ENCODE data around the gene MGLL. TPM values are rescaled to one million over a fixed set of nuclear protein-coding genes. Genes with fewer than 3 reads are reported as not detected.

The MGLL gene
- total and polyA plus RNA-seq, 2 donors (not counting 1 experiment from before 2014, with no cell fraction given): 1.7 to 6.9 TPM

DNA sequence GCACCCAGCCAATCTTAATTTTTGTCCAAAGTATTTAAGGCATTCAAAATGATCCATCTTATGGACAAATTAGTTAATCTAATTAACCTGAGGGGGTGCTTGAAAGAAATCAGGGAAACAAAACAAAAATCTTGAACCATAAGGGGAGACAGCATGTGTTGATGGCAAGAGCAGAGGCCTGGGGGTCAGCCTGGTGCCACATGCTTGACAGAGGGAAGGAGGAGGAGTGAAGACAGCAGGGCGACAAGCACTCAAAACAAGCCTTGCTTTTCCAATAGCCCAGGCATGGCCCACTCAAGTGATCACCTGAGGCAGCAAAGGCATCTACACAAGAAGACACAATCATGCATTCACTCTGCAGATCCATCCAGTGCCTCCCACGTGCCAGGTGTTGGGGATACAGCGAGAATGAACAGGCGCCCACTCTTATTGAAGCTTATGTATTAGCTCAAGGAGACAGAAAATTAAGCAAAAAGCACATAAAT lies 25.0 kb upstream of the MGLL start:
- ATAC-seq (ENCODE audit: low read depth): no peak

DNA sequence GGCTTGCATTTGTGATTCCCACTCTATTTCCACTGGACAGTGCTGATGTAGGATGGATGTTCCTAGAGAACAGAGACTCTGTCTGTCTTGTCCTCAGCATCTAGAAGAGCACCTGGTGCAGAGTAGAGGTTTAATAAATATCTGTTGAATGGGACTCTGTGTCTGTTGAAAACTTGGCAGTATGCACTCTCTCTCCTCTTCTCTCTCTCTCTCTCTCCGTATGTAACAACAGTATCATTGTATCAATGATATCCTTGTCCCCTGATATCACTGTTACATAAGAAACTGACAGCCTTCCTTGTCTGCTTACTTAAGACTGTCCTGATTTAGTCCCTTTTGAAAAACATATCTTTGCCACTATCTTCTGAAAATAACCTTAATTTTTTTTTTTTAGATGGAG lies 24.3 kb upstream of the MGLL start:
- no peaks in the 10 kb centered on the region for H3K9me3 ChIP-seq (ENCODE audit: control extremely low read depth in 1 of 3, control insufficient read depth in 2 of 3, insufficient read depth in 1 of 3, low read length in 2 of 3)
- WGBS (ENCODE audit: insufficient coverage): 100% methylated on average over 1 of the region's 1 CpG
- ChIA-PET CTCF (interaction anchor here (0.7 kb wide), 1 partner anchor 1031 kb away, joined by 3 read pairs; no protein-coding TSS in a partner anchor), POLR2A (no interaction called here)
- no peaks in the 10 kb centered on the region for H4K20me1 ChIP-seq (ENCODE audit: control insufficient read depth, insufficient read depth, low read length, poor library complexity, severe bottlenecking)
- H3K36me3 ChIP-seq (replicated peaks in 1 of 2; ENCODE audit: control extremely low read depth in 1 of 2, control insufficient read depth in 1 of 2, extremely low read depth in 1 of 2, insufficient read depth in 2 of 2, low read length in 1 of 2): no peaks in the 10 kb centered on the region
- DNase-seq: no peak
- peaks cover 0 to 9% of the 10 kb centered on the region in 2 donors for H3K4me1 ChIP-seq (ENCODE audit: control insufficient read depth in 2 of 2, insufficient read depth in 2 of 2, low read length in 2 of 2)
- H2AFZ ChIP-seq (ENCODE audit: insufficient read depth, low read depth, low read length, poor library complexity, severe bottlenecking): no peak overlapping the region
- H3K4me3 ChIP-seq (ENCODE audit: control extremely low read depth in 1 of 5, extremely low read depth in 1 of 5, insufficient read depth in 1 of 5, low read depth in 2 of 5, low read length in 4 of 5): no peak overlapping the region
- Mint-ChIP-seq H3K4me3 (no peak overlapping the region), H3K4me1 (peaks cover 12% of the 10 kb centered on the region), H3K9me3 (ENCODE audit: insufficient read depth) (no peaks in the 10 kb centered on the region), H3K27ac (no peak overlapping the region), H3K27me3 (no peaks in the 10 kb centered on the region)
- H3K79me2 ChIP-seq (ENCODE audit: control insufficient read depth, insufficient read depth, low read length): no peaks in the 10 kb centered on the region
- no peak overlapping the region for H3K9ac ChIP-seq (ENCODE audit: low read length)
- peaks cover 0 to 3% (median 0%) of the 10 kb centered on the region in 4 experiments for H3K27me3 ChIP-seq (replicated peaks in 1 of 4; ENCODE audit: control extremely low read depth in 1 of 4, control insufficient read depth in 3 of 4, insufficient read depth in 4 of 4, low read length in 3 of 4)
- no peak for TF ChIP-seq EZH2 (IDR thresholded peaks at IDR 0.05; ENCODE audit: borderline replicate concordance, insufficient read depth, low read depth, low read length, poor library complexity, severe bottlenecking)
- TF ChIP-seq, protein P1, sequence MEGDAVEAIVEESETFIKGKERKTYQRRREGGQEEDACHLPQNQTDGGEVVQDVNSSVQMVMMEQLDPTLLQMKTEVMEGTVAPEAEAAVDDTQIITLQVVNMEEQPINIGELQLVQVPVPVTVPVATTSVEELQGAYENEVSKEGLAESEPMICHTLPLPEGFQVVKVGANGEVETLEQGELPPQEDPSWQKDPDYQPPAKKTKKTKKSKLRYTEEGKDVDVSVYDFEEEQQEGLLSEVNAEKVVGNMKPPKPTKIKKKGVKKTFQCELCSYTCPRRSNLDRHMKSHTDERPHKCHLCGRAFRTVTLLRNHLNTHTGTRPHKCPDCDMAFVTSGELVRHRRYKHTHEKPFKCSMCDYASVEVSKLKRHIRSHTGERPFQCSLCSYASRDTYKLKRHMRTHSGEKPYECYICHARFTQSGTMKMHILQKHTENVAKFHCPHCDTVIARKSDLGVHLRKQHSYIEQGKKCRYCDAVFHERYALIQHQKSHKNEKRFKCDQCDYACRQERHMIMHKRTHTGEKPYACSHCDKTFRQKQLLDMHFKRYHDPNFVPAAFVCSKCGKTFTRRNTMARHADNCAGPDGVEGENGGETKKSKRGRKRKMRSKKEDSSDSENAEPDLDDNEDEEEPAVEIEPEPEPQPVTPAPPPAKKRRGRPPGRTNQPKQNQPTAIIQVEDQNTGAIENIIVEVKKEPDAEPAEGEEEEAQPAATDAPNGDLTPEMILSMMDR (IDR thresholded peaks at IDR 0.05): no peak
- intact Hi-C loops (cut with micrococcal nuclease): no loop called here
- no peak for ATAC-seq (ENCODE audit: low read depth)
- no peak overlapping the region for H3K27ac ChIP-seq (ENCODE audit: low read length in 2 of 2)
- no peak overlapping the region for H3K4me2 ChIP-seq (replicated peaks; ENCODE audit: low read depth, low read length, poor library complexity, severe bottlenecking)

More for the DNA sequence above, 25.0 kb upstream of the MGLL start:
- intact Hi-C loops (cut with micrococcal nuclease): no loop called here
- Mint-ChIP-seq H3K9me3 (ENCODE audit: insufficient read depth) (no peaks in the 10 kb centered on the region), H3K4me3 (no peak overlapping the region), H3K27me3 (no peaks in the 10 kb centered on the region), H3K4me1 (peaks cover 12% of the 10 kb centered on the region), H3K27ac (no peak overlapping the region)
- Histone ChIP-seq H2AFZ (ENCODE audit: insufficient read depth, low read depth, low read length, poor library complexity, severe bottlenecking) (no peak overlapping the region), H3K4me1 (ENCODE audit: control insufficient read depth in 2 of 2, insufficient read depth in 2 of 2, low read length in 2 of 2) (peaks cover 0 to 9% of the 10 kb centered on the region in 2 donors), H3K79me2 (ENCODE audit: control insufficient read depth, insufficient read depth, low read length) (no peaks in the 10 kb centered on the region), H3K27me3 (replicated peaks in 1 of 4; ENCODE audit: control extremely low read depth in 1 of 4, control insufficient read depth in 3 of 4, insufficient read depth in 4 of 4, low read length in 3 of 4) (peaks cover 0 to 3% (median 0%) of the 10 kb centered on the region in 4 experiments), H4K20me1 (ENCODE audit: control insufficient read depth, insufficient read depth, low read length, poor library complexity, severe bottlenecking) (no peaks in the 10 kb centered on the region), H3K4me2 (replicated peaks; ENCODE audit: low read depth, low read length, poor library complexity, severe bottlenecking) (no peak overlapping the region), H3K9ac (ENCODE audit: low read length) (no peak overlapping the region), H3K36me3 (replicated peaks in 1 of 2; ENCODE audit: control extremely low read depth in 1 of 2, control insufficient read depth in 1 of 2, extremely low read depth in 1 of 2, insufficient read depth in 2 of 2, low read length in 1 of 2) (no peaks in the 10 kb centered on the region), H3K27ac (ENCODE audit: low read length in 2 of 2) (no peak overlapping the region), H3K9me3 (ENCODE audit: control extremely low read depth in 1 of 3, control insufficient read depth in 2 of 3, insufficient read depth in 1 of 3, low read length in 2 of 3) (no peaks in the 10 kb centered on the region), H3K4me3 (ENCODE audit: control extremely low read depth in 1 of 5, extremely low read depth in 1 of 5, insufficient read depth in 1 of 5, low read depth in 2 of 5, low read length in 4 of 5) (no peak overlapping the region)
- ChIA-PET POLR2A (no interaction called here), CTCF (interaction anchor here (0.7 kb wide), 1 partner anchor 1030 kb away, joined by 3 read pairs; no protein-coding TSS in a partner anchor)
- TF ChIP-seq EZH2 (IDR thresholded peaks at IDR 0.05; ENCODE audit: borderline replicate concordance, insufficient read depth, low read depth, low read length, poor library complexity, severe bottlenecking): no peak
- TF ChIP-seq, protein P1 (IDR thresholded peaks at IDR 0.05): no peak
- WGBS (ENCODE audit: insufficient coverage): no CpG with 5 or more reads among the region's 4 CpGs
- no peak for DNase-seq
